HG03342 (cell line): ENCODE results near the gene NEK7.

Experiments
- ATAC-seq: cut with Tn5 transposase; IDR thresholded peaks from one replicate; pipeline ENCODE4 v1.9.1; 2021; ENCODE audit warnings: mild to moderate bottlenecking, moderate library complexity; ENCODE audit not compliant: unreplicated experiment

Gene NEK7

DNA sequence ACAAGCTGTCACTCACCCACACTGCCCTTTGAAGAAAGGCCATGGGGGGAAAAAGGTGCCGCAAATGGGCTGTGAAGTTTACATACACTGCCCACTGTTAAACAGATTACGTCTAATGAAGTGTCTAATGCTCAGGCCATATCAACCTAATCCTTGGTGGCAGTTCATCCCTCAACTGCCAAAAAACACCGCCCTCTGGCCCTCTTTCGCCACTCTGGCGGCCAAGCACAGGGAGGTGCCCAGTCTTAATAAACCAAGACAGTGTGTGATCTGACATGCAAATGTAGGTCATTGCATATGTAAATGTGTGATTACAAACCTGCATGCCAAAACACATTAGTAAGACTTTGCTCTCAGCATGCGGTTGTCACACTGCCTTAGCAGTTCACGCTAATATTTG lies 89.5 kb downstream of the NEK7 start:
- no peak for ATAC-seq

DNA sequence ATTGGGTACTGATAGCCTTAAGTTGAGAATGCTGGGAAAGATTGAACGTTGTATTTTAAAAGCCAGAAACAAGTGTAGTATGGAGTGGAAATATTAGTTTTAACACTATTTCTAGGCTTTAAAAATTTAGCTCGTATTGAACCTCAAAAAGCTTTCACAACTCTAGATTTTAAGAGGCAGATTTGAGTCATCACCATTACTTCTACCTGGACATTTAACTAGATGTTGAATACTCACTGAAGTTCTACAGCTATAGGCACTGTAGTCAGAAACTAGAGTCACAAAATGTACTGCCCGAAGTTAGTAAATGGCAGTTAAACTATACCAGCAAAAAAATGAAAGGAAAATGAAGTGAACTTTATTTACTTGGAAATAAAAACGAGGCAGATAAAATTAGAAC lies 96.5 kb downstream of the NEK7 start:
- peak; percentile 72 for ATAC-seq

DNA sequence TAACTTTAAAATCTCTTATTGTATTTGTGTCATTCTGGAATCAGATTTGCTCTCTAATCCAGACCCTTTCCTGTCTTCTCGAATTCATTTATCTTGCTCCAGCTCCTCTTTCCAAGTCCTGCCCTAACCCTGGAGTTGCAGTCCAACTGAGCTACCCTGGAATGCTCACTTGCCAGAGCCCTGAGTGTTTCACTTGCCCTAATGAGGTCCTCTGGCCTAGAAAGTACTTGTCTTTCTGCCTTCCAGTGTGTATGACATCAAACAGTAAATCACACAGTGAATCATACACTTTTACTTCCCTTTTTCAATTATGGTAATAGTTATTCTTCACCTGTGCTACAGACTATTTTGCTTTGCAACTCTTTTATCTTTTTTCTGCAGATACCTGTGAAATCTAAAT lies 96.9 kb downstream of the NEK7 start:
- ATAC-seq, result peak; percentile 98

- no peak for ATAC-seq
Observed at GRCh38 chr1:198254521-198254920, 97.7 kb downstream of the NEK7 start.

- ATAC-seq, result no peak
Observed at GRCh38 chr1:198254948-198255347, 98.2 kb downstream of the NEK7 start.

GRCh38 chr1:198255784-198256183 lies 99.0 kb downstream of the NEK7 start:
- no peak for ATAC-seq

GRCh38 chr1:198258491-198258890 lies 101.7 kb downstream of the NEK7 start:
- ATAC-seq, result peak; percentile 40

GRCh38 chr1:198259333-198260074 lies 102.7 kb downstream of the NEK7 start:
- no peak for ATAC-seq

DNA sequence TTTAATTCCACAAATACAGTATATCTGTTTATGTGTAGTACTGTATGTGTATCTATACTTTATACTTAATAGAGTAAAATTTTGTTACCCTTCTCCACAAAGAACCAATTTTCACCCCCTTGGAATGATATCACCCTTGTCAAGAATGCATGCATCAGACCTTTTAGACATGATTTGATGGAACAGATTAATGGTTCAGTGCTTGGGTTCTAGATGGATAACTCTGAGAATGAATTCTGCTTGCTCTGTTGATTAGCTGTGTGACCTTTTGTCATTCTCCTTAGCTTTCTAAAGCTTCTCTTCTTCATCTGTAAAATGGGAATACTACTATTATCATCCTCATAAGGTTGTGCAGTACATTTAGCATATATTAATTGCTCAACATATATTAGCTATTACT lies 105.1 kb downstream of the NEK7 start:
- no peak for ATAC-seq

- ATAC-seq, result no peak
Observed at GRCh38 chr1:198263186-198263585, 106.4 kb downstream of the NEK7 start.

- no peak for ATAC-seq
Observed at GRCh38 chr1:198264282-198264681, 107.5 kb downstream of the NEK7 start.

DNA sequence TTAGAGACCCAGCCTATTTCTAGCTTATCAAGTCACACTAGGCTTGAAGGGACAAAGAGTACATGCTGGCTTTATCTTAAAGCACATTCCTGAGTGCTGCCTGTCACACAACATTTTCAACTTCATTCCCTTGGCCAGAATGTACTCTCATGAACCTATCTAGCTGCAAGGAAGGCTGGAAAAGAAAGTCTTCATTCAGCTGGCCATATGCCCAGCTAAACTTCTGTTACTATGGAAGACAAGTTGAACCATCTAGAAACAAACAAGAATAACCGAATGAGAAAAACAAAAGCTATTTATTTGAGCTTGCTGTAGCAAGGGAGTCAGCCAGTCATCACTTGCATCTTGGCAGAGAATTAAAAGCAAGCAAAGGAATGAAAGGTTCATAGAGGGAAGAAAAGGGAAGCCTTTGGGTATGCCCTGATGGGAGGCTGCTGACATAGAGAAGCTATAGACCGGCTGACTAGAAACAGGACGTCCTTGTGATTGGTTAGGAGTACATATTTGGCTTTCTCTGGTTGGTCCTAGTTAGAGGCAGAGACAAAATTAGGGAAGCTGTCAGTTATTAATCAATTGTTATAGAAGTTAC lies 108.4 kb downstream of the NEK7 start:
- ATAC-seq, result no peak

- no peak for ATAC-seq
Observed at GRCh38 chr1:198267056-198267455, 110.3 kb downstream of the NEK7 start.

GRCh38 chr1:198267921-198268320 lies 111.1 kb downstream of the NEK7 start:
- ATAC-seq, result no peak

DNA sequence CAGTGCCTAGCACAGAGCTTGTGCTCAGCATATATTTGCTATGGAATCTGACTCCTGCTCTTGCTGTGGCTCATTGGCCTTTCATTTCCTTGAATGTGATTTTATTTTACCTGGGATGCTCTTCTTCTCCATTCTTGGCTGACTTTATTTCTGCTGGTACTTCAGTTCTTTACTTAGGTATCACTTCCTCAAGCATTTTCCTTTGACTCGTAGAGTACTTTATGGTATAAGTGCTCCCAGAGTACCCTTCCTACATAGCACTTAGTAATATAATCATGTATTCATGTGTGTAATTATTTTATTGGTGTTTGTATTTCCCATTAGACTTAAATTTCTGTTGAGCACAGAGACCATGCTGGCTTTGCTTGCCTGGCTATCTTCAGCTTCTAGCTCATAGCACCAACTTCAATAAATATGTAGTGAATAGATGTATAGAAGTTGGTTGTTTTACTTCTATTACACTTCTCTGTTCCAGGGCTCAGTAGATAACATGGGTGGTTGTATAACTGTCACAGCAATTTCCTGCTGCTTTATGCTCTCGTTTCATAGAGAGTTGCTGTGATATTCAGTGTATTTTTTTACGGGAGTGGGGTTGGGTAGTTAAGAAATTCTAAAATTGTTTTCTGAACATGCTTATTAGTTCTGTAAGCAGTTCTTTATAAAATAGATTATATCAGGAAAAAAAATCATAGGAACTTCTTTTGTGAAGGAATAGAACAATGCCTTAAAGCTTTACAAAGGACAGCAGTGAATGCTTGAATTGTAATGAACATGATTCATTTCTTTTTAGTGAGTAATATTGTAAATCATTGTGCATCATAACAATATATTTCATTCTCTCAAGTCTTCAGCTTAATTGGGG lies 112.2 kb downstream of the NEK7 start:
- ATAC-seq, result no peak

- no peak for ATAC-seq
Observed at GRCh38 chr1:198269646-198269940, 112.8 kb downstream of the NEK7 start.

- ATAC-seq, result no peak
Observed at GRCh38 chr1:198270273-198270828, 113.6 kb downstream of the NEK7 start.

DNA sequence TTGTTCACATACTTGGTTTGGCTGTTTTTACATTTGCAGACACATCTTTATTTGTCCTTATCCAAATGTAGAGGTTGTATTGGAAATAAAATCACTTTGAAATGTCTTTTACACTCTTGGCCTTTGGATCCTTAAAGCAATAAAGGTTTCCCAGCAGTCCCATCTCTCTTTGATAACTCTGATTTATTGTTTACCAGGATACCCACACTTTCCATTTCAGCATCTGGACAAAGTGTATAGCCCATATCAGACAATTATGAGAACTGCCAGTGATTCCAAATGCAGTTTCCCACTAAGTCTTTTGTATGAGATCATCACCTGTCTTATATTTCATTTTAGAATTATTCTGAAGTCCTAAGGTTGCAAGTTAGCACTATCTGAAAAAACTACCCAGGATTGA lies 114.7 kb downstream of the NEK7 start:
- no peak for ATAC-seq

- ATAC-seq, result no peak
Observed at GRCh38 chr1:198272492-198272891, 115.7 kb downstream of the NEK7 start.

DNA sequence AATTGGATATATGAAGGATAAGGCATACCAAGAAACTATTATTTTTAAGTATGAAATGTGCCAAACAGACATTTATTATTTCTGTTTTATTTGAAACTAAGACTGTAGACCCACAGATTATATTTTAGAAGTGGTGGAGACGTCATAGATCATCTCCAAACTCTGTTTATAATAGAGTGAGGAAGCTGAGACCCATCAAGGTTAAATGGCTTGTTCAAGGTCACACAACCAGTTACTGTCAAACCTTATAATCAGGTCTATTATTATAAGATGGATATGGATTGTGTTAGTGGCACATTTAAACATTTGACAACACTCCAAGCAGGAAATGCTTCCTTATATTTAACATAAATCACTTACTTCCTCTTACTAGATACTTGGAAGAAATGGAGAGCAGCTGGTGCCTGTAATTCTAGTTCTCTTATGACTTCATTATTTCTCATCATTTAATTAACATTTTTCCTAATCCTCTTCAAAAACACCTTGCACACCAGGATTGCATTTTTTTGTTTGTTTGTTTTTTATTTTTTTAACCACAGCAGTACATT lies 117.0 kb downstream of the NEK7 start:
- no peak for ATAC-seq

GRCh38 chr1:198275597-198275996 lies 118.8 kb downstream of the NEK7 start:
- ATAC-seq, result no peak
